IPS-15b (cell line): ENCODE data around the gene SESN3.
"Not testable (repeated sequence)": the region's sequence is repeated elsewhere in the genome, so short reads cannot be mapped to it uniquely, and the experiment has no call there.

Experiments
- H3K27me3 ChIP-seq: one replicate; pipeline ENCODE4 v1.6.1; 2013; ENCODE audit warnings: low read length; ENCODE audit not compliant: control insufficient read depth, insufficient read depth
- H3K36me3 ChIP-seq: one replicate; pipeline ENCODE4 v1.6.1; 2013; ENCODE audit warnings: low read length; ENCODE audit not compliant: control insufficient read depth, insufficient read depth
- H3K4me1 ChIP-seq: one replicate; pipeline ENCODE4 v1.6.1; 2013; ENCODE audit warnings: mild to moderate bottlenecking, low read length; ENCODE audit not compliant: control insufficient read depth, insufficient read depth
- H3K4me3 ChIP-seq: one replicate; pipeline ENCODE4 v1.5.1; 2013; ENCODE audit warnings: low read depth, low read length
- H3K9ac ChIP-seq: one replicate; pipeline ENCODE4 v1.6.1; 2013; ENCODE audit warnings: low read depth, mild to moderate bottlenecking, low read length
- H3K9me3 ChIP-seq: one replicate; pipeline ENCODE4 v1.6.1; 2013; ENCODE audit warnings: mild to moderate bottlenecking, low read length; ENCODE audit not compliant: control insufficient read depth, insufficient read depth

The SESN3 gene

GRCh38 chr11:95262994-95263765 lies 32.2 kb upstream of the SESN3 start:
- Histone ChIP-seq H3K4me1 (no peaks in the 10 kb centered on the region), H3K27me3 (no peaks in the 10 kb centered on the region), H3K4me3 (no peak overlapping the region), H3K36me3 (no peaks in the 10 kb centered on the region), H3K9ac (no peak overlapping the region), H3K9me3 (no peaks in the 10 kb centered on the region)

GRCh38 chr11:95257456-95257971 lies 26.5 kb upstream of the SESN3 start:
- no peaks in the 10 kb centered on the region for H3K27me3 ChIP-seq
- H3K9me3 ChIP-seq: no peaks in the 10 kb centered on the region
- peaks cover 36% of the 10 kb centered on the region for H3K4me1 ChIP-seq
- no peaks in the 10 kb centered on the region for H3K36me3 ChIP-seq
- H3K4me3 ChIP-seq: no peak overlapping the region
- no peak overlapping the region for H3K9ac ChIP-seq

GRCh38 chr11:95256321-95256779 lies 25.3 kb upstream of the SESN3 start:
- Histone ChIP-seq H3K4me3 (peak overlapping the region; percentile 2), H3K4me1 (peaks cover 40% of the 10 kb centered on the region), H3K36me3 (no peaks in the 10 kb centered on the region), H3K9ac (no peak overlapping the region), H3K27me3 (no peaks in the 10 kb centered on the region), H3K9me3 (no peaks in the 10 kb centered on the region)

GRCh38 chr11:95255251-95256145 lies 24.5 kb upstream of the SESN3 start:
- Histone ChIP-seq H3K27me3 (no peaks in the 10 kb centered on the region), H3K4me3 (peak overlapping the region; percentile 2), H3K36me3 (no peaks in the 10 kb centered on the region), H3K9me3 (no peaks in the 10 kb centered on the region), H3K9ac (peak overlapping the region; percentile 9), H3K4me1 (peaks cover 40% of the 10 kb centered on the region)

GRCh38 chr11:95254716-95255115 lies 23.7 kb upstream of the SESN3 start:
- H3K27me3 ChIP-seq: no peaks in the 10 kb centered on the region
- no peaks in the 10 kb centered on the region for H3K9me3 ChIP-seq
- H3K9ac ChIP-seq: no peak overlapping the region
- peaks cover 40% of the 10 kb centered on the region for H3K4me1 ChIP-seq
- no peaks in the 10 kb centered on the region for H3K36me3 ChIP-seq
- no peak overlapping the region for H3K4me3 ChIP-seq

- no peaks in the 10 kb centered on the region for H3K27me3 ChIP-seq
- H3K9me3 ChIP-seq: no peaks in the 10 kb centered on the region
- no peak overlapping the region for H3K4me3 ChIP-seq
- H3K36me3 ChIP-seq: no peaks in the 10 kb centered on the region
- peaks cover 40% of the 10 kb centered on the region for H3K4me1 ChIP-seq
- no peak overlapping the region for H3K9ac ChIP-seq
Measured at GRCh38 chr11:95254131-95254704, 23.2 kb upstream of the SESN3 start.

GRCh38 chr11:95253141-95253540 lies 22.1 kb upstream of the SESN3 start:
- H3K36me3 ChIP-seq: no peaks in the 10 kb centered on the region
- H3K27me3 ChIP-seq: no peaks in the 10 kb centered on the region
- no peak overlapping the region for H3K9ac ChIP-seq
- no peak overlapping the region for H3K4me3 ChIP-seq
- H3K4me1 ChIP-seq: peaks cover 51% of the 10 kb centered on the region
- no peaks in the 10 kb centered on the region for H3K9me3 ChIP-seq

- H3K36me3 ChIP-seq: no peaks in the 10 kb centered on the region
- H3K4me3 ChIP-seq: no peak overlapping the region
- no peaks in the 10 kb centered on the region for H3K27me3 ChIP-seq
- no peaks in the 10 kb centered on the region for H3K9me3 ChIP-seq
- H3K9ac ChIP-seq: no peak overlapping the region
- H3K4me1 ChIP-seq: peaks cover 51% of the 10 kb centered on the region
Measured at GRCh38 chr11:95252586-95252985, 21.6 kb upstream of the SESN3 start.

- not testable (repeated sequence) for H3K27me3 ChIP-seq, H3K9ac ChIP-seq, H3K36me3 ChIP-seq, H3K4me3 ChIP-seq, H3K9me3 ChIP-seq
- H3K4me1 ChIP-seq: peaks cover 51% of the 10 kb centered on the region
Measured at GRCh38 chr11:95251896-95252295, 20.9 kb upstream of the SESN3 start.

- Histone ChIP-seq H3K9ac (no peak overlapping the region), H3K4me1 (peaks cover 35% of the 10 kb centered on the region), H3K36me3 (no peaks in the 10 kb centered on the region), H3K4me3 (no peak overlapping the region), H3K9me3 (no peaks in the 10 kb centered on the region), H3K27me3 (no peaks in the 10 kb centered on the region)
Measured at GRCh38 chr11:95248666-95249467, 17.9 kb upstream of the SESN3 start.

GRCh38 chr11:95247883-95248282 lies 16.9 kb upstream of the SESN3 start:
- H3K36me3 ChIP-seq: no peaks in the 10 kb centered on the region
- H3K4me1 ChIP-seq: peaks cover 32% of the 10 kb centered on the region
- no peak overlapping the region for H3K9ac ChIP-seq
- no peaks in the 10 kb centered on the region for H3K27me3 ChIP-seq
- H3K4me3 ChIP-seq: no peak overlapping the region
- H3K9me3 ChIP-seq: no peaks in the 10 kb centered on the region
